H1 (cell line): Measurements from ENCODE around the gene ARMS2. TPM values are rescaled to one million over a fixed set of nuclear protein-coding genes. Genes with fewer than 3 reads are reported as not detected.

Experiments used
- CTCF ChIA-PET: fragments of 300-600 bp; sonication (Branson Sonifier 250); formaldehyde crosslinking; loops from one replicate; lab custom pipeline; 2021; ENCODE audit not compliant: partially characterized antibody; lab: Charles Lee
- POLR2A ChIA-PET: fragments of 300-600 bp; sonication (Branson Sonifier 250); formaldehyde crosslinking; loops from one replicate; lab custom pipeline; 2021; ENCODE audit warnings: inconsistent platforms; ENCODE audit not compliant: partially characterized antibody; lab: Charles Lee
- DNase-seq, 2 experiments: peaks; one replicate each; pipeline versions ENCODE4 v3.0.0 to v3.0.0-alpha.2; 2010 to 2022; ENCODE audit warnings: low spot score in 2 of 2, low read depth in 1 of 2, mixed read lengths in 1 of 2
- FAIRE-seq: peaks from 2 replicates; lab custom pipeline; 2011; peaks lifted over from hg19 to GRCh38; lab: Jason Lieb, UNC
- H2AFZ ChIP-seq: 2 replicates; pipeline ENCODE4 v1.8.1; 2012; ENCODE audit warnings: low read length, inconsistent platforms
- H2AK5ac ChIP-seq: 2 replicates; pipeline ENCODE4 v1.6.1; 2013; ENCODE audit warnings: low read depth, low read length
- H2BK120ac ChIP-seq: replicated peaks from 2 replicates; pipeline ENCODE3; 2013; ENCODE audit warnings: low read depth, low read length, inconsistent platforms
- H2BK12ac ChIP-seq: 2 replicates; pipeline ENCODE4 v1.6.1; 2013; ENCODE audit warnings: low read depth, low read length
- H2BK15ac ChIP-seq: 2 replicates; pipeline ENCODE4 v1.6.1; 2013; ENCODE audit warnings: low read length
- H2BK20ac ChIP-seq: 2 replicates; pipeline ENCODE4 v1.6.1; 2013; ENCODE audit warnings: low read length
- H2BK5ac ChIP-seq: 2 replicates; pipeline ENCODE4 v1.6.1; 2013; ENCODE audit warnings: low read depth, low read length
- H3K14ac ChIP-seq: 2 replicates; pipeline ENCODE4 v1.6.1; 2013; ENCODE audit warnings: inconsistent platforms; ENCODE audit not compliant: insufficient read length
- H3K18ac ChIP-seq: 2 replicates; pipeline ENCODE4 v1.6.1; 2013; ENCODE audit warnings: low read length; ENCODE audit errors: extremely low read depth
- H3K23ac ChIP-seq: 2 replicates; pipeline ENCODE4 v1.6.1; 2013; ENCODE audit warnings: inconsistent platforms; ENCODE audit not compliant: insufficient read length
- H3K23me2 ChIP-seq: 2 replicates; pipeline ENCODE4 v1.6.1; 2013; ENCODE audit warnings: low read depth, low read length
- H3K27ac ChIP-seq: 2 replicates; pipeline ENCODE4 v1.6.1; 2011; ENCODE audit warnings: low read depth, low read length, inconsistent platforms
- H3K27me3 ChIP-seq, 4 experiments: replicated peaks in 1 of 4; 1 replicate in 1 of 4; 2 replicates in 3 of 4; pipeline versions ENCODE4 v1.6.1 to v1.8.1; 2011 to 2013; ENCODE audit warnings: low read length in 3 of 4, mild to moderate bottlenecking in 3 of 4, inconsistent platforms in 2 of 4, mixed read lengths in 2 of 4, moderate library complexity in 1 of 4; ENCODE audit not compliant: control insufficient read depth in 3 of 4, insufficient read depth in 3 of 4; ENCODE audit errors: extremely low read depth in 1 of 4
- H3K36me3 ChIP-seq, 4 experiments: 2 replicates each; pipeline versions ENCODE4 v1.6.1 to v1.8.1; 2011 to 2013; ENCODE audit warnings: mild to moderate bottlenecking in 4 of 4, low read length in 3 of 4, moderate library complexity in 2 of 4, control low read depth in 1 of 4, inconsistent platforms in 1 of 4; ENCODE audit not compliant: insufficient read depth in 4 of 4, control insufficient read depth in 2 of 4
- H3K4ac ChIP-seq: replicated peaks from 2 replicates; pipeline ENCODE3; 2013; ENCODE audit warnings: low read length, low read depth, mixed read lengths, inconsistent platforms; ENCODE audit not compliant: insufficient read length
- H3K4me1 ChIP-seq, 4 experiments: replicated peaks in 1 of 4; 1 replicate in 1 of 4; 2 replicates in 3 of 4; pipeline versions ENCODE4 v1.6.1 to v1.8.1; 2011 to 2013; ENCODE audit warnings: low read length in 3 of 4, inconsistent platforms in 2 of 4, mixed read lengths in 1 of 4; ENCODE audit not compliant: insufficient read depth in 4 of 4, control insufficient read depth in 3 of 4
- H3K4me2 ChIP-seq, 2 experiments: 2 replicates each; pipeline versions ENCODE4 v1.6.1 to v1.8.1; 2011 to 2013; ENCODE audit warnings: low read depth in 2 of 2, low read length in 2 of 2, control low read depth in 1 of 2, inconsistent platforms in 1 of 2, mild to moderate bottlenecking in 1 of 2; ENCODE audit not compliant: insufficient read depth in 1 of 2
- H3K4me3 ChIP-seq, 4 experiments: fragments of 200-600, 300-600 bp in 1 of 4; sonication (generic), shearing (Covaris generic), sonication (Bioruptor Twin) in 1 of 4; 2 replicates each; pipeline versions ENCODE4 v1.5.1 to v1.8.1; 2011 to 2016; ENCODE audit warnings: low read length in 4 of 4, low read depth in 3 of 4, control low read depth in 2 of 4, inconsistent platforms in 2 of 4, mild to moderate bottlenecking in 2 of 4, mixed read lengths in 1 of 4, moderate library complexity in 1 of 4; ENCODE audit not compliant: insufficient read depth in 2 of 4; ENCODE audit errors: extremely low read depth in 1 of 4
- H3K56ac ChIP-seq: replicated peaks from 2 replicates; pipeline ENCODE3; 2013; ENCODE audit warnings: low read depth, mild to moderate bottlenecking, mixed read lengths, low read length, inconsistent platforms; ENCODE audit not compliant: insufficient read length
- H3K79me1 ChIP-seq: 2 replicates; pipeline ENCODE4 v1.6.1; 2013; ENCODE audit warnings: low read depth, low read length, control low read depth
- H3K79me2 ChIP-seq, 2 experiments: 2 replicates each; pipeline versions ENCODE4 v1.6.1 to v1.8.1; 2012 to 2013; ENCODE audit warnings: low read length in 2 of 2, mild to moderate bottlenecking in 2 of 2, inconsistent platforms in 1 of 2; ENCODE audit not compliant: insufficient read depth in 2 of 2, control insufficient read depth in 1 of 2
- H3K9ac ChIP-seq, 4 experiments: replicated peaks in 1 of 4; 1 replicate in 1 of 4; 2 replicates in 3 of 4; pipeline versions ENCODE4 v1.6.1 to v1.8.1; 2011 to 2013; ENCODE audit warnings: low read depth in 3 of 4, low read length in 3 of 4, control low read depth in 2 of 4, mild to moderate bottlenecking in 2 of 4, moderate library complexity in 2 of 4, inconsistent platforms in 1 of 4; ENCODE audit errors: extremely low read depth in 1 of 4
- H3K9me3 ChIP-seq, 2 experiments: 2 replicates each; pipeline versions ENCODE4 v1.6.1 to v1.8.1; 2012 to 2013; ENCODE audit warnings: mild to moderate bottlenecking in 2 of 2, moderate library complexity in 2 of 2, control low read depth in 1 of 2, inconsistent platforms in 1 of 2, low read depth in 1 of 2, low read length in 1 of 2, mixed read lengths in 1 of 2; ENCODE audit not compliant: insufficient read depth in 2 of 2
- H4K20me1 ChIP-seq, 2 experiments: replicated peaks in 1 of 2; 2 replicates each; pipeline versions ENCODE3 to v1.8.1; 2011 to 2013; ENCODE audit warnings: inconsistent platforms in 2 of 2, low read length in 2 of 2, mild to moderate bottlenecking in 1 of 2; ENCODE audit not compliant: insufficient read depth in 2 of 2, control insufficient read depth in 1 of 2
- H4K5ac ChIP-seq: 2 replicates; pipeline ENCODE4 v1.6.1; 2013; ENCODE audit warnings: low read length, low read depth, mixed read lengths, inconsistent platforms; ENCODE audit not compliant: insufficient read length
- H4K8ac ChIP-seq: 2 replicates; pipeline ENCODE4 v1.8.0; 2013; ENCODE audit warnings: mild to moderate bottlenecking, moderate library complexity, low read length, inconsistent platforms; ENCODE audit not compliant: insufficient read depth; ENCODE audit errors: extremely low read depth
- H4K91ac ChIP-seq: replicated peaks from 2 replicates; pipeline ENCODE3; 2013; ENCODE audit warnings: low read length, mixed read lengths, inconsistent platforms; ENCODE audit not compliant: insufficient read length
- ASH2L ChIP-seq: fragments of 200-600, 300-600 bp; sonication (generic); IDR thresholded peaks from one replicate; pipeline ENCODE4 v1.7.1; 2017; ENCODE audit warnings: low read length
- PHF8 ChIP-seq: fragments of 200-600 bp; sonication (generic); conservative IDR thresholded peaks from 2 replicates; pipeline ENCODE4 v1.7.1; 2012; ENCODE audit warnings: low read depth, mild to moderate bottlenecking, inconsistent platforms, low read length, moderate library complexity
- POU5F1 ChIP-seq: IDR thresholded peaks from 2 replicates; pipeline ENCODE4 v1.6.1; 2011; ENCODE audit warnings: low read depth, mild to moderate bottlenecking, low read length, moderate library complexity
- RBBP5 ChIP-seq: IDR thresholded peaks from 2 replicates; pipeline ENCODE4 v1.7.1; 2012; ENCODE audit warnings: low read depth, mild to moderate bottlenecking, inconsistent platforms, low read length, moderate library complexity, borderline replicate concordance
- SIRT6 ChIP-seq: IDR thresholded peaks from one replicate; pipeline ENCODE4 v1.7.1; 2012; ENCODE audit warnings: low read length, inconsistent platforms
- TAF7 ChIP-seq: optimal IDR thresholded peaks from 2 replicates; pipeline ENCODE3; 2011; ENCODE audit warnings: low read depth, mild to moderate bottlenecking, inconsistent platforms, low read length, moderate library complexity, borderline replicate concordance
- TBP ChIP-seq: IDR thresholded peaks from 2 replicates; pipeline ENCODE4 v1.6.1; 2011; ENCODE audit warnings: low read depth, low read length, improper control_type of control experiment
- TEAD4 ChIP-seq: IDR thresholded peaks from 2 replicates; pipeline ENCODE4 v1.6.1; 2012; ENCODE audit warnings: low read depth, low read length, inconsistent platforms, mixed read lengths
- ZNF274 ChIP-seq: IDR thresholded peaks from 2 replicates; pipeline ENCODE4 v1.7.0; 2012; ENCODE audit warnings: low read length, borderline replicate concordance; ENCODE audit errors: extremely low read depth
- WGBS, 2 experiments: shearing (Covaris generic) in 1 of 2; methylation state at CpG; one replicate each; pipeline versions ENCODE4 v1.1.6 to v1.1.7; 2013 to 2015; ENCODE audit warnings: low lambda C conversion rate in 2 of 2, mixed read lengths in 2 of 2, inconsistent platforms in 1 of 2, low coverage in 1 of 2, missing lambda C conversion rate in 1 of 2; ENCODE audit not compliant: insufficient replicate concordance in 2 of 2, insufficient coverage in 1 of 2, insufficient read length in 1 of 2; ENCODE audit errors: extremely low coverage in 1 of 2, missing lambda C conversion rate in 1 of 2; 5-methylcytosine and 5-hydroxymethylcytosine counted together
- polyA plus RNA-seq, 7 experiments: library from polyadenylated mRNA; depleted of rRNA in 3 of 7; stranded (reverse) in 5 of 7; unstranded in 2 of 7; fragments of >200 nt in 5 of 7; fragments of 200-250 nt in 2 of 7; gene quantifications; 1 replicate in 5 of 7; 2 replicates in 1 of 7; 4 replicates in 1 of 7; pipeline versions ENCODE4 v1.2.1 to v1.2.3, GENCODE V29; 2011 to 2013; ENCODE audit warnings: missing spikeins in 2 of 7, mixed read lengths in 2 of 7
- total RNA-seq: library from RNA; stranded (reverse); fragmentation: NEBNext Ultra II Directional; extraction: Animal tissue kit (Norgen Biotek cat#: 25700); gene quantifications from 2 replicates; pipeline ENCODE4 v1.2.1, GENCODE V29; 2021
- TF ChIP-seq, protein P1 (sequence below): IDR thresholded peaks from 2 replicates; pipeline ENCODE4 v1.6.1; 2011; ENCODE audit warnings: low read depth, mild to moderate bottlenecking, low read length; ENCODE audit not compliant: insufficient read depth

The ARMS2 gene
- total and polyA plus RNA-seq, 2 of the 8 experiments (the other 6 are each of a cell fraction or from before 2014, with no cell fraction given) = not detected

- Histone ChIP-seq H3K79me2 (no peaks in the 10 kb centered on the region), H3K27ac (no peak overlapping the region), H3K4me2 (no peak overlapping the region)
These were observed 31.2 kb downstream of the ARMS2 start for GRCh38 chr10:122485670-122486069.

More at GRCh38 chr10:122485670-122486069, 31.2 kb downstream of the ARMS2 start:
- Histone ChIP-seq H2AK5ac (no peak overlapping the region), H2BK12ac (no peak overlapping the region), H3K36me3 (no peaks in the 10 kb centered on the region), H3K9me3 (peaks cover 0 to 5% of the 10 kb centered on the region in 2 experiments; a peak in 1 of 4 replicates), H4K91ac (no peak overlapping the region)
- CTCF ChIA-PET = interaction anchor here (0.6 to 1.7 kb wide), 2 partner anchors 15 to 422 kb away, joined by 3 read pairs; no protein-coding TSS in a partner anchor
- TF ChIP-seq, protein P1, sequence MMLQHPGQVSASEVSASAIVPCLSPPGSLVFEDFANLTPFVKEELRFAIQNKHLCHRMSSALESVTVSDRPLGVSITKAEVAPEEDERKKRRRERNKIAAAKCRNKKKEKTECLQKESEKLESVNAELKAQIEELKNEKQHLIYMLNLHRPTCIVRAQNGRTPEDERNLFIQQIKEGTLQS = no peak
- TF ChIP-seq POU5F1 (no peak), ASH2L (no peak), ZNF274 (no peak), TAF7 (no peak), SIRT6 (no peak), TEAD4 (no peak), RBBP5 (no peak), TBP (no peak), PHF8 (no peak)
- TF ChIP-seq, all 59 proteins: peak for 0
- Histone ChIP-seq H4K5ac (no peak overlapping the region), H2BK120ac (no peak overlapping the region), H3K23me2 (no peaks in the 10 kb centered on the region), H3K79me1 (no peaks in the 10 kb centered on the region), H3K4me1 (0 out of 7 replicates have a peak, but pooled peaks cover 0 to 4% (median 0%) of the 10 kb centered on the region in 4 experiments), H3K14ac (no peak overlapping the region), H4K8ac (no peak overlapping the region), H2BK5ac (no peak overlapping the region), H3K9ac (no peak overlapping the region), H2BK20ac (no peak overlapping the region), H3K23ac (no peak overlapping the region), H3K18ac (no peak overlapping the region), H3K4me3 (no peak overlapping the region), H2AFZ (no peak overlapping the region), H3K4ac (no peak overlapping the region), H3K56ac (no peak overlapping the region), H2BK15ac (no peak overlapping the region), H4K20me1 (peaks cover 0 to 4% of the 10 kb centered on the region in 2 experiments), H3K27me3 (no peaks in the 10 kb centered on the region; a peak in 1 of 7 replicates)
- no peak for DNase-seq
- FAIRE-seq = no peak
- WGBS, 2 experiments = 67% methylated on average over 5 of the region's 5 CpGs; no CpG with 5 or more reads in 1 of the 2 experiments
- POLR2A ChIA-PET = interaction anchor here (0.7 kb wide), 1 partner anchor 11 kb away, joined by 4 read pairs; no protein-coding TSS in a partner anchor
